Neural cell (in vitro differentiated cells): Measurements from ENCODE around the gene TAB2. TPM values are rescaled to one million over a fixed set of nuclear protein-coding genes. Genes with fewer than 3 reads are reported as not detected.

ENCODE experiments used
- H2AFZ ChIP-seq: fragments of 200-600, 300-800 bp; sonication (generic), shearing (Covaris generic); 2 replicates; pipeline ENCODE4 v1.6.0; 2014; ENCODE audit warnings: low read depth, mild to moderate bottlenecking, antibody characterized with exemption, low read length, moderate library complexity
- H3F3A ChIP-seq: fragments of 200-600 bp; shearing (Covaris generic); 2 replicates; pipeline ENCODE4 v1.6.1; 2016; ENCODE audit warnings: mild to moderate bottlenecking, moderate library complexity, mixed read lengths, antibody characterized with exemption, low read length; ENCODE audit not compliant: insufficient read depth, poor library complexity, severe bottlenecking
- H3K27ac ChIP-seq: fragments of 200-600, 300-800 bp; sonication (generic), shearing (Covaris generic); 2 replicates; pipeline ENCODE4 v1.5.1; 2014; ENCODE audit warnings: mild to moderate bottlenecking, low read length, moderate library complexity
- H3K27me3 ChIP-seq: fragments of 300-800, 200-600 bp; sonication (generic), shearing (Covaris generic); 2 replicates; pipeline ENCODE4 v1.6.0; 2014; ENCODE audit warnings: mild to moderate bottlenecking, low read depth, low read length, moderate library complexity; ENCODE audit not compliant: insufficient read depth
- H3K36me3 ChIP-seq: fragments of 300-800, 200-600 bp; sonication (generic), shearing (Covaris generic); 2 replicates; pipeline ENCODE4 v1.5.1; 2014; ENCODE audit warnings: mild to moderate bottlenecking, antibody characterized with exemption, low read length, moderate library complexity; ENCODE audit not compliant: insufficient read depth
- H3K4me2 ChIP-seq: fragments of 300-800, 200-600 bp; sonication (generic), shearing (Covaris generic); 2 replicates; pipeline ENCODE4 v1.6.0; 2014; ENCODE audit warnings: mild to moderate bottlenecking, low read length
- H3K4me3 ChIP-seq: fragments of 300-800, 200-600 bp; sonication (generic), shearing (Covaris generic); 2 replicates; pipeline ENCODE4 v1.5.1; 2014; ENCODE audit warnings: mild to moderate bottlenecking, low read length, moderate library complexity
- H3K79me2 ChIP-seq: fragments of 200-600 bp; shearing (Covaris generic); replicated peaks from 2 replicates; pipeline ENCODE4 v1.6.0; 2014; ENCODE audit warnings: mild to moderate bottlenecking, low read length, moderate library complexity; ENCODE audit not compliant: insufficient read depth
- H3K9ac ChIP-seq: fragments of 300-800, 200-600 bp; sonication (generic), shearing (Covaris generic); 2 replicates; pipeline ENCODE4 v1.6.1; 2016; ENCODE audit warnings: mild to moderate bottlenecking, low read length, mixed read lengths
- H3K9me2 ChIP-seq: fragments of 200-600 bp; shearing (Covaris generic); 2 replicates; pipeline ENCODE4 v1.6.1; 2016; ENCODE audit warnings: mild to moderate bottlenecking, low read length, mixed read lengths; ENCODE audit not compliant: insufficient read depth
- H3K9me3 ChIP-seq: fragments of 200-600, 300-800 bp; sonication (generic), shearing (Covaris generic); 2 replicates; pipeline ENCODE4 v1.6.1; 2016; ENCODE audit warnings: mild to moderate bottlenecking, mixed run types, low read length, moderate library complexity, mixed read lengths
- H4K20me1 ChIP-seq: fragments of 200-600 bp; shearing (Covaris generic); 2 replicates; pipeline ENCODE4 v1.6.1; 2016; ENCODE audit warnings: mild to moderate bottlenecking, mixed run types; ENCODE audit not compliant: insufficient read depth
- CTCF ChIP-seq: fragments of 450-650 bp; IDR thresholded peaks from 2 replicates; pipeline ENCODE4 v1.5.1; 2014; ENCODE audit warnings: antibody characterized with exemption, mild to moderate bottlenecking, moderate library complexity; ENCODE audit not compliant: poor library complexity, severe bottlenecking
- EP300 ChIP-seq: fragments of 450-650 bp; conservative IDR thresholded peaks from 2 replicates; pipeline ENCODE4 v1.6.1; 2014; ENCODE audit warnings: antibody characterized with exemption, mild to moderate bottlenecking, moderate library complexity; ENCODE audit not compliant: poor library complexity, severe bottlenecking
- EZH2 ChIP-seq: fragments of 200-600, 300-800 bp; shearing (Covaris generic), sonication (generic); IDR thresholded peaks from 2 replicates; pipeline ENCODE4 v1.6.1; 2014; ENCODE audit warnings: antibody characterized with exemption, low read length, borderline replicate concordance, mild to moderate bottlenecking; ENCODE audit not compliant: insufficient read depth, poor library complexity, severe bottlenecking
- MXI1 ChIP-seq: fragments of 450-650 bp; conservative IDR thresholded peaks from 2 replicates; pipeline ENCODE4 v1.6.1; 2014; ENCODE audit warnings: antibody characterized with exemption, mild to moderate bottlenecking; ENCODE audit not compliant: poor library complexity, severe bottlenecking
- POLR2AphosphoS5 ChIP-seq: IDR thresholded peaks from 2 replicates; pipeline ENCODE4 v1.6.1; 2012
- RAD21 ChIP-seq: fragments of 450-650 bp; conservative IDR thresholded peaks from 2 replicates; pipeline ENCODE4 v1.6.1; 2014; ENCODE audit warnings: antibody characterized with exemption, mild to moderate bottlenecking, moderate library complexity
- REST ChIP-seq: IDR thresholded peaks from 2 replicates; pipeline ENCODE4 v1.6.1; 2012; ENCODE audit warnings: borderline replicate concordance
- SMC3 ChIP-seq: fragments of 450-650 bp; conservative IDR thresholded peaks from 2 replicates; pipeline ENCODE4 v1.6.1; 2014; ENCODE audit warnings: antibody characterized with exemption, mild to moderate bottlenecking, moderate library complexity; ENCODE audit not compliant: poor library complexity
- TAF1 ChIP-seq: IDR thresholded peaks from 2 replicates; pipeline ENCODE4 v1.6.1; 2012; ENCODE audit warnings: low read depth
- polyA plus RNA-seq: library from polyadenylated mRNA; depleted of rRNA; stranded (reverse); fragments of >200 nt; gene quantifications from 2 replicates; pipeline ENCODE4 v1.2.3, GENCODE V29; 2014

Gene TAB2
- polyA plus RNA-seq, 1 donor from 2014 or later: 27.6 TPM

GRCh38 chr6:149392535-149392934, 75.0 kb downstream of the TAB2 start:
- Histone ChIP-seq H3K9ac (no peak overlapping the region), H3K79me2 (peaks cover 19% of the 10 kb centered on the region), H3K36me3 (no peaks in the 10 kb centered on the region), H3K9me3 (no peaks in the 10 kb centered on the region), H3K4me2 (no peak overlapping the region), H3K4me3 (no peak overlapping the region), H3F3A (no peaks in the 10 kb centered on the region), H3K9me2 (no peaks in the 10 kb centered on the region), H3K27ac (no peak overlapping the region), H2AFZ (no peak overlapping the region), H3K27me3 (no peaks in the 10 kb centered on the region), H4K20me1 (no peaks in the 10 kb centered on the region)
- no peak for TF ChIP-seq EP300
- no peak for TF ChIP-seq EZH2
- no peak for TF ChIP-seq MXI1
- TF ChIP-seq REST: no peak
- TF ChIP-seq RAD21: no peak
- TF ChIP-seq TAF1: no peak
- no peak for TF ChIP-seq POLR2AphosphoS5
- no peak for TF ChIP-seq SMC3
- TF ChIP-seq CTCF: no peak

GRCh38 chr6:149393002-149393679, 75.6 kb downstream of the TAB2 start:
- Histone ChIP-seq H3K4me3 (no peak overlapping the region), H3K9ac (no peak overlapping the region), H3F3A (no peaks in the 10 kb centered on the region), H2AFZ (no peak overlapping the region), H3K9me3 (no peaks in the 10 kb centered on the region), H3K27me3 (no peaks in the 10 kb centered on the region), H3K27ac (no peak overlapping the region), H3K79me2 (peaks cover 19% of the 10 kb centered on the region), H3K36me3 (no peaks in the 10 kb centered on the region), H3K9me2 (no peaks in the 10 kb centered on the region), H3K4me2 (no peak overlapping the region), H4K20me1 (no peaks in the 10 kb centered on the region)
- TF ChIP-seq REST (no peak), TAF1 (no peak), EZH2 (no peak), CTCF (no peak), RAD21 (no peak), MXI1 (no peak), SMC3 (no peak), EP300 (no peak), POLR2AphosphoS5 (no peak)
